B cell (primary cell): ENCODE results near the gene MRPL54.

Experiments
- CTCF ChIP-seq: fragments of 200-600 bp; IDR thresholded peaks from one replicate; pipeline ENCODE4 v1.8.0; 2022; ENCODE audit warnings: antibody characterized with exemption, mild to moderate bottlenecking
- EZH2 ChIP-seq: IDR thresholded peaks from 2 replicates; pipeline ENCODE4 v1.6.1; 2012; ENCODE audit warnings: borderline replicate concordance, low read depth, mild to moderate bottlenecking, moderate library complexity, low read length; ENCODE audit not compliant: insufficient read depth, poor library complexity, severe bottlenecking

- TF ChIP-seq CTCF (no peak), EZH2 (no peak)
These were observed 2.6 kb downstream of the MRPL54 start for GRCh38 chr19:3765121-3765520.
